ENCODE measurements around the gene FAM174B. TPM values are rescaled to one million over a fixed set of nuclear protein-coding genes. Genes with fewer than 3 reads are reported as not detected.

Gene FAM174B
- total RNA-seq, 1 donor from 2014 or later, result 12.6 TPM

DNA sequence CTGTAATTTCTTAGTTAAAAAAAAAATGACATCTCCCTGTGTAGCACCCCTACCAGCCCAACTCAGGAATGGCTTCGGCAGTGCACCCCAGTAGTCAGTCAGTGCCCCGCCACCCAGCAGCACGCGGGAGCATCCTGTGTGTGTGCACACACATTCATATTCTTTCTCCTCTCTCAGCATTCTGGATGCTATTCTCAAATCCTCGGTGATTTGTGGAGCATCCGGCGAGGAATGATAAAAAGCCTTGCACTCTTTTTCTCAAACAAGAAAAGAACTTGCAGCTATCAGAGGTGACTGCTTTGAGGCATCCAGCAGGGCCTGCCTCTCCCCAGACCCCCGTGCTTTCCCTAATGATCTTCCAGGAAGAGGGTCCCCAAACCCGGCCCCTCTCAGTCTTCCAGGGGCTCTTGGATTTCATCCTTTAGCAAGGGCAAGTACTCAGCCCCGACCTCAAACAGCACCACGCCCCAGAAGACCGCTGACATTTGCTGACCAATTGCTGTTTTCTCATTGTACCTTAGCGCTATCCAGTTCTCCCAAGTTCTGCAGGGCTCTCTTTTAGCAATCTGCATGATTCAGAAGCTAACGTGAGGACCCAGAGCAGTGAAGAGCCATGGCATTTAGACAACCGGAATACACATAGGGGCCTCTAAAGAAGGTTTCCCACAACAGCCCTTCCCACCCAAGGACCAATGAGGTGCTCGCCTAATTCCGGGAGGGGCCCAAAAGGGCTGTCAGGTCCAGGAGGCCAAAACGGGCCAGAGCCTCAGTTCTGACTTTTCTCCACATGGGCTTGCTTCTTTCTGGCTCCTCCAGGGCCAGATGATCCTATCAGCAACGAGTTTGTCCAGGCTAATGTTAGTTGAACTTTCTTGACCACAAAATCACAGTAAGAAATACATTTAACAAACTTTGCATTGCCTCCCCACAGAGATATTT is 72.2 kb downstream of the FAM174B start:
- intact Hi-C loops (cut with micrococcal nuclease), result no loop called here
- DNase-seq (no peak), ATAC-seq (peak; percentile 25)

DNA sequence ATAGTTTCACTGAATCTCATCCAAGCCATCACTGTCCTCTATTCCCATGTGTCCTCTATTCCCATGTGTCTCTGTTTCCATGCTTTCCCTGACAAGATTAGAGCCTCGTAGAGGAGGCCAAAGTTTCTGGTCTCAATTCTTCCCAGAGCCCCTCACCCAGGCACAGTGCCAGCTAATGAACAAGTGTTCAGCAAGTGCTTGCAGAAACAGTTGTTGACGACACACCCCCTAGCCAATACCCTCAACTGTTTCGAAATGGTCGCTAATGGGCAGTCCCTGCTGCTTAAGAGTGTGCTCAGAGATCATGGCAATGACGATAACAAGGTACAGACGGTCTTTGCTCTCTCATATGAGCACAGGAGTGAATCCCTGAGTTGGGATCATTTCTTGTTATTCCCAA is 73.4 kb downstream of the FAM174B start:
- intact Hi-C loops (cut with micrococcal nuclease), result no loop called here
- DNase-seq (no peak), ATAC-seq (no peak)

DNA sequence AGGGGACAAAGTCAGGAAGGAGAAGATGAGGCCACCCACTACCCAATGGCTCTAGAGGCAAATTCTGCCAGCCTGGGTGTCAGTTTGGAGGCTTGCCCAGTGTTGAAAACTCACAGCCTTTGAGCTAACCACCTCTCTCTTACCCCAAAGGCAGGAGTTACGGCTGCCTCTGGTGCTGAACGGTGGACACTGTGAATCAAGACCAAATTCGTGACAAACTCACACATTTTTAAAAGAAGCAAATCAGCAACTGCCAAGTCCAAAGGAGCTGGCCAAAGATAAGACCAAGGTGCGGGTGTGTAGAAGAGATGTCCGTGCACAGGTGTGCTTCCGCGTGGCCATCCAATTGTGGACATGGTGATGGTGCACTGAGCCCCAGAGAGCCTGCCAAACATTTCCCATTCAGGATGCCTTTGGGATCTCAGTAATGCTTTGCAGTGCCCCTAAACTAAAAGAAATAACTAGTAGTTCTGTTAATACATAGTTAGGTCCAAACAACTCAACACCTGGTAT is 74.6 kb downstream of the FAM174B start:
- intact Hi-C loops (cut with micrococcal nuclease), result no loop called here
- DNase-seq (no peak), ATAC-seq (no peak)

DNA sequence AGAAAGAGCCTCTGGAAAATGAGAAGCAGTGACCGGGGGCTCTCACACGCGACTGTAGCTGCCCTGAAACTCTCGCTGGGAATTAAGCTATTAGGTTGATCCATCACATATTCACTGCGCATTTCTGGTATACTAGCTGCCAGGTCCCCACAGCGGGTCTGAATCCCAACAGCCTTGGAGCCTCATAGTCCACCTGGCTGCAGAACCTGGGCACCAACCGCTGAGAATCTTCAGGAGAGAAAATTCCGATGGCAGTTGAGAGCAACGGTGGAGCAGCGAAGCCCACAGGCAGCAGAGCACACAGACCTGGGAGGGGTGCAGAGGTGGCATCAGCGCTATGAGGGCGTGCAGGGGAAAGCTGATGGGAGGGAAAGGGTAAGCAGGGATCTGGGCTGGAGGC is 75.1 kb downstream of the FAM174B start:
- intact Hi-C loops (cut with micrococcal nuclease), result no loop called here
- DNase-seq (no peak), ATAC-seq (no peak)

DNA sequence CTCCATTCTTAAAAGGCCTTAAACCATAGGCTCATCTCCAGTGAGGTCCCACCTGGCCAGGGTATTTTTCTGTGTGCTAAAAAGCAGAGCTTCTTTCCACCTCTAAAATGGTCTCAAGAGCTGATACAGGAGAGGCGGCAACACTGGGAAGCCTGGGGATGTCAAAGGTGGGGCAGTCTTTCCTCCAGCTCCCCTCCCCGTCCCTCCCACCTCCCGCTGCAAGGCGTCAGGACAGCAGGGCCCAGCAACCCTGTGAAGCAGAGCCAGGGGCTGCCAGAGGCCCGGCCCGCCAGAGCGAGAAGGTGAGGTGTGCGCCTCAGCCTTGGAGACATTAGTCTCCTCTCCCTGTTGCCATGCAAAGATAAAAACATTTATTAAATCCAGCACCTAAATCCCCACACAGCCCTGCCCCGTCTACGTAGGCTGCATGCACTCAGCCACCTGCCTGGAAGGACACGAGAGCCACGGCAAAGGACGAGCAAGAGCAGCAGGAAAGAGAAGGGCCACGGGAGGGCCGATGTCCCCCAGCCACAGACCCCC is 75.6 kb downstream of the FAM174B start:
- DNase-seq (no peak), ATAC-seq (no peak)
- intact Hi-C loops (cut with micrococcal nuclease), result no loop called here

DNA sequence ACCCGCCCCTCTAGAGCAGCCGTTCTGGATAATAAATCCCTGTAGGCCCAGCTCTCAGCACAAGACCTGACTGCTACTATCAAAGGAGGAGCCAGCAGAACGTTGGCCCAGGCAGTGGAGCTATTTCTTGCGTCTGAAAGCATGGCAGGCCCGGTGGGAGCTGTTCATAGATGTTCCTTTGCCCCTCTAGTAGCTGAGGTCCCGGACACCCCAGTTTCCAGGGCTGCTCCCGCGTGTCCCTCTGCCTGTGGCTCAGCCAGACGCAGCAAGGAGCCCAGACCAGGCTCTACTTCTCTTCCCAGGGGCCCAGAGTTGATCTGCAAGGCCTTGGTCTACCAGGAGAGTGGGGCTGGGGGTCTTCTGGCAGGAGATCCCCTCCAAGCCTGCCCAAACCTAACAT is 76.1 kb downstream of the FAM174B start:
- intact Hi-C loops (cut with micrococcal nuclease), result no loop called here
- DNase-seq (no peak), ATAC-seq (no peak)

DNA sequence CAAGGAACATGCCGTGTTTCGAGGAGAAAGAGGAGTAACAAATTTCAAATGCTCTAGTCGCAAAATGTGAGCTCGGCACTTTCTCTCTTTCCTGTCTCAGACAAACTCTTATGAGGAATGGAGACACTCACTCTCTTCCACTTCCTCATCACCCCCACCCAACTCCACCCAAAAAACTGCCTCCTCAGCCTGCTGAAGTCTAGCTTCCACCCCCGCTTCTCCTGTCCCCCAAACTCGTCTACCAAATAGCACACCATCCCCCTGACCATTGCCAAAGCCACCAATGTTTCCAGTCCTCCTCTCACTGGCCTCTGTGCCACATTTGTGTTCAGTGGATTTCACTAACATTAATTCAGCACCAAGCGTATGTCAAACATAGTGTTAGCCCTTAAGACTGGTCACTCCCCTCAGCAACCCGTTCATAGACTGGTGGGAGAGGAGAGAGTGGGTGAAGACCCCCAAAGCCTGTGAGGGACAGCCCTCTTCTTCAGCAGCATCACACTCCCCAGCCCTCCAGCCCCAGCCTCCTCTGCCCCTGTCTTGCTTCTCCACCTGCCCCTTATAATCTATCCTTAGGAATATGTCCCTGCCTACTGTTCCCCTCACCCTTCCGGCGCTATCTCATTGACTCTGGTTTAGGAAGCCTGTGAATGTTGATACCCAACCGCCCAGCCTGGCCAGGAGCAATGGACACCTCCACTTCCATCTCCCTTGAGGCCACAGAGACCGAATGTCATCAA is 77.3 kb downstream of the FAM174B start:
- DNase-seq, result no peak
- intact Hi-C loops (cut with micrococcal nuclease), result no loop called here
- ATAC-seq, result no peak

DNA sequence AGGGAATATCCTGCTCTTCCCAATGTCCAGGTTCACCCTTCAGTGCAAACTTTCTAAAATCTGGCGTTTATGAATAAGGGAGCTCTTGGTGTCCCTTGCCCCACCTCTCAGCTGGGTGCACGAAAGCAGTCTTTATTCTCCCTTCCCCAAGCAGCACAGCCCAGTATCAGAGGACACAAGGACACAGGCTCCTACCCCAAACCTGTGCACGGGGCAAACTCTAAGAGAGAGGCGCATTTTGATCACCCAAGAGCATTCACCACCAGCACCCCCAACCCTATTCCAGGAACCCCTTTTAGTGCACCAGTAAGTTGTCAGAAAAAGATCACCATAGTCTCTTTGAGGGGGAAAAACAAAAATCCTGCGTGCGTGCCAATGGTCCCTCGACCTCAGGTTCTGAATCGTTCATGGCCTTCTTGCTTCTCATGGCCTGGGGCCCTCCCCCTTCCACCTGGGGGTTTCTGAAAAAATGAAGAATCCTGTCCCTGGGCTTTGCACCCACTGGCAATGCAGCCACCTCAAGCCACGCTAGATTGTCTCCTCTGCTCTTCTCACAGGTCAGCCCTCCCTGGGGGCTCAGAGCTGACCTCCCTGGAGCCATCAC is 78.9 kb downstream of the FAM174B start:
- no peak for ATAC-seq
- DNase-seq, result no peak
- intact Hi-C loops (cut with micrococcal nuclease), result no loop called here

DNA sequence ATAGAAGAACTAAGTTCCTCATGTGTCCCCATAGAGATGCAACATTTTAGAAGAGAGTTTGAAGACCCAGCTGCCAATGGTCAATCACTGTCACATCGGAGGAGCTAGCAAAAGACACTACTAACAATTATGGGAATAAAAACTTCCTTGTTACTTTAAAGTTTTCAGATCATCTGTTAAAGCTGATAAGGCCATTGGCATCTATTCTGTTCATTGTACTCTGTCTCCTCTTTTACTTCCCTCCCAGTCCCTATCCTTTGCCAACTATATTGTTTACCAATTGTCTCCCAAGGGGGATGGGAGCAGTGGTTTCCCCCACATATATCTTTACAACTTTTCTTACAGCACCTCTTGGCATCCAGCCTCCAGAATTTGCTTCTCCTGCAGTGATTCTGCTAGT is 81.0 kb downstream of the FAM174B start:
- DNase-seq (no peak), ATAC-seq (no peak)
- intact Hi-C loops (cut with micrococcal nuclease), result no loop called here

DNA sequence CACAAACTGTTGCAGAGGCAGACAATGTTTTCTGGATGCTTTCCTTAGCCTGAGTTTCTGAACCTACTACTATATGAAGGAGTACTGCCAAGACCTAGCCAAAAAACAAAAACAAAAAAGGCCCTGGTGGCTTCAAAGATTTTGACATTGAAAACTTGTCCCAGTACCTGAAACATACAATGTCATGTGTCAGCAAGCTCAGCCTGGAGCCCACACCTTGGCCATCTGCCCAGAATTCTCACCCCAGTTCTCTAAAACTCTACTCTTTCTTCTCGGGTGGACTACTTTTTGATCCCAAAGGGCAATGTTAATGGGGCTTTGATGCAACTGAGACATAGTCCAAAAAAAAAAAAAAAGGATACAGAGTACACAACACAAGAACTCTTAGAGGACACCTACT is 81.4 kb downstream of the FAM174B start:
- intact Hi-C loops (cut with micrococcal nuclease), result no loop called here
- no peak for ATAC-seq
- DNase-seq, result no peak

DNA sequence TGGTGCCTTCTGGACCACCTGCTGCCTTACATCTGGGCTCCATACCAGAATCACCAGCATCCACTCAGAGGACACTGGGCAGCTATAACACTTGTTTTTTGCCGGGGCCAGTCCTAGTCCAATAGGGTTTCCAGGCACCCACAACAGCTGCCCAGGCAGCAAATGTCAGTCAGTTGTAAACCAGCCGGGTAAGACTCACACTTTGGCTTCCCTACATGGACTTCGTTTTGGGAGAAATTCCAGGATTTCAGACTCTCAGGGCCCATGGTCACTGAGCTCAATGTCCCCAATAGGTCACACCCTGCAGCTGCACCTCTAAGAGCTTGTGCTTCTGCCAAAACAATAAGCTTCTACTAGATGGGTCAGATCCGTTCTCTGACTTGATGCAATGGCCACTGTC is 83.8 kb downstream of the FAM174B start:
- ATAC-seq (no peak), DNase-seq (no peak)
- intact Hi-C loops (cut with micrococcal nuclease), result no loop called here

DNA sequence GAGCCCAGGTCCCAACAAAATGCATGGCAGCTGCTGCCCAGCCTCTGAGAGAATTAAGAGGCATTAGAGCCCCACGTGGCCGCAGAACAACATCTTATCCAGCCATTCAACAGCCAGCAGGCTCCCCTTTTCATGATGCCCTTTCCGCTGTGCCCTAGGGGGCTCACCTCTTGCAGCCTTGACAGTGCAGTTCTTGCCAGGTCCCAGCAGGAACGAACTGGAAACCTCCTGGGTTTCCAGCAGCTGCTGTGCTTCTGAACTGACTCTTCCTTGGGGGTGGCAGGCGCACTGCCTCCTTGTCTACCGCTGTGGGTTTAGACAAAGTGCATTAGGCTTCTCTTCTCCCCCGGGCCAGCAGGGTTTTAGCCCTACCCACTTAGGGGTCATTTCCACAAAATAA is 85.2 kb downstream of the FAM174B start:
- DNase-seq, result no peak
- intact Hi-C loops (cut with micrococcal nuclease), result no loop called here
- no peak for ATAC-seq

DNA sequence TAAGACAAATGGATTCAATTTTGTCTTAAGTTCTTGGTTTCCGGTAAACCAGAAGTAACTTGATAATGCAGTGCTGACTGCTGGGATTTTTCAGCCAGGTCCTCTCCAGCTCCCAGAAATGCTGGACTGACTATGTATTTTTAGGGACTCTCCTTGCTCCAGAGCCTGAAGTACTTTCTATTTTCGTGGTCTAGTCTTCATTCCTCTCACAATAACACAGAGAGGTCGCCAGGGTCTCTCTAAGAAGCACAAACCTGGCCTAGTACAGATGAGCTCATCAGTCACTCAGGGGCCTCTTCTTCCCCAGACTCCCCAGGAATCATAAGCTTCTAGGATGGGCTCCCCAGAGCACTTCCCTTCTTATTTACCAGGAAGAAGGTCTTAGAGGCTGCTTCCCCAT is 85.8 kb downstream of the FAM174B start:
- DNase-seq, result no peak

More for the DNA sequence above, 85.8 kb downstream of the FAM174B start:
- ATAC-seq, result peak; percentile 84
- intact Hi-C loops (cut with micrococcal nuclease), result no loop called here

Other genes with a start within 250 kb of the FAM174B start
- 57.2 TPM for gene CHD2, start 244.5 kb upstream of the FAM174B start, total RNA-seq

Data from left ventricle myocardium superior (tissue), 1 donor.